ENCODE results near the gene DCBLD1. TPM values are rescaled to one million over a fixed set of nuclear protein-coding genes. Genes with fewer than 3 reads are reported as not detected.

DCBLD1 gene
- total RNA-seq, 4 donors from 2014 or later, result 19.8 to 35.0 (median 27.8) TPM

GRCh38 chr6:117585647-117586046 is 103.2 kb downstream of the DCBLD1 start:
- TF ChIP-seq CTCF (IDR thresholded peaks at IDR 0.05), result no peak
- TF ChIP-seq POLR2A (IDR thresholded peaks at IDR 0.05), result no peak
- Histone ChIP-seq H3K27me3 (no peaks in the 10 kb centered on the region), H3K27ac (no peak overlapping the region), H3K4me3 (no peak overlapping the region), H3K9me3 (no peaks in the 10 kb centered on the region), H3K4me1 (peaks cover 0 to 2% (median 0%) of the 10 kb centered on the region in 4 donors), H3K36me3 (peaks cover 0 to 15% (median 0%) of the 10 kb centered on the region in 3 donors)
- no peak for DNase-seq

- no peak for TF ChIP-seq POLR2A (IDR thresholded peaks at IDR 0.05)
- TF ChIP-seq CTCF (IDR thresholded peaks at IDR 0.05), result no peak
- Histone ChIP-seq H3K4me3 (no peak overlapping the region), H3K27ac (no peak overlapping the region)
Observed at GRCh38 chr6:117590447-117590846, 108.0 kb downstream of the DCBLD1 start.

DNA sequence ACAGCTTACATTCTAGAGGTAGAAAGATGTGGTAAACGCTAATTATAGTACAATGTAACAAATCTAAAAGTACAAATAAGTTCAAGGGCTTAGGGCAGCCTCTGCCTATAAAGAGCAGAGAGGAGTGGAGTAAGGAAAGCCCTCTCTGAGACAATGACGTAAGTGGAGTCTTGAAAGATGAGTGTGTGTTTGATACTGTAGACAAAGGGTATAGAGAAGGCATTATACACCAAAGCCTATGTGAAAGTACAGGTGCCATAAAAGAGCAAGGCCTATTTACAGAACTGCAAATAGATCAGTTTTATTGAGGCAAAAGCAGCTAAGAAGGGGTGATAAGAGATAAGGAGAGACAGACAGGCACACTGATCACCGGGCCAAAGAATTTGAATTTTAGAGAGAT is 108.9 kb downstream of the DCBLD1 start:
- TF ChIP-seq CTCF (IDR thresholded peaks at IDR 0.05), result no peak
- TF ChIP-seq POLR2A (IDR thresholded peaks at IDR 0.05), result no peak
- no peaks in the 10 kb centered on the region for H3K27me3 ChIP-seq
- H3K27ac ChIP-seq, result no peak overlapping the region
- no peaks in the 10 kb centered on the region for H3K9me3 ChIP-seq
- no peak for DNase-seq
- peaks cover 0 to 4% (median 0%) of the 10 kb centered on the region in 4 donors for H3K4me1 ChIP-seq
- no peak overlapping the region for H3K4me3 ChIP-seq
- peaks cover 0 to 15% (median 0%) of the 10 kb centered on the region in 3 donors for H3K36me3 ChIP-seq

More at GRCh38 chr6:117590447-117590846, 108.0 kb downstream of the DCBLD1 start:
- H3K4me1 ChIP-seq, result peaks cover 0 to 4% (median 0%) of the 10 kb centered on the region in 4 donors
- H3K36me3 ChIP-seq, result peaks cover 0 to 15% (median 0%) of the 10 kb centered on the region in 3 donors
- DNase-seq, result no peak
- no peaks in the 10 kb centered on the region for H3K9me3 ChIP-seq
- H3K27me3 ChIP-seq, result no peaks in the 10 kb centered on the region

DNA sequence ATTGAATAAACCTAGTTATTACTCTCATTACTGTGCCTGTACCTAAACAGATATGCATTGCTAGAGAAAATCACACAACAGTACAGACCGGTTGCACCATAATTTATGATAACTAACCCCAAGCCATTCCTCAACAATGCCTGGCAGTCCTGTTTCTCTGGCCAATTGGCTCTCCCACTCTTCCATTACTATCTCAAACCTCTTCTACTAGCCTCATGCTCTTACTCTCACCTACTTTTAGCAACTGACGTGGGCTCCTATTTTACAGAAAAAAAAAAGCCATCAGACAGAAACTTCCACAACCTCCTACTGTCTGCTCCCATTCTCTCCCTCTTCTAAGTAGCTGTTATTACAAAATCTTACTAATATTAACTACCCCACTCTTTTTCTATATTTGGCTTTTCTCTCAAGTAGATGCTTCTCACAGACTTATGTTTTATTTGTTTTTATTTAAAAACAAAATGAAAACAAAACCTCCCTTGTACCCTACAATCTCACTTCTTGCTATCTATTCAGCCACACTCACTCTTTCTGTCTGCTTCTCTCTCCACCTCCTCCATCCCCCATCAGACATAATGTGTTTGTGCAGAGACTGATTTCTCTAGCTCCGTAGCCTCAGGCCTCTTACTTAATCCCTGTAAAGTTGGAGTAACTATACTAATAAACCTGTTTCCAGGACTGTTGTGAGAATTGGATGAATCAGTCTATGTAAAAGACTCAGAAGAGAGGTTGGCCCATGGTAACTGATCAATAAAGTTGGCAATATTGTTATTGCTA is 110.7 kb downstream of the DCBLD1 start:
- no peak for DNase-seq
- peaks cover 0 to 24% (median 0%) of the 10 kb centered on the region in 3 donors for H3K36me3 ChIP-seq
- H3K4me3 ChIP-seq, result no peak overlapping the region
- H3K27ac ChIP-seq, result no peak overlapping the region
- H3K9me3 ChIP-seq, result no peaks in the 10 kb centered on the region
- H3K4me1 ChIP-seq, result peaks cover 0 to 4% (median 0%) of the 10 kb centered on the region in 4 donors
- TF ChIP-seq CTCF (IDR thresholded peaks at IDR 0.05) (no peak), POLR2A (IDR thresholded peaks at IDR 0.05) (no peak)
- H3K27me3 ChIP-seq, result no peaks in the 10 kb centered on the region

DNA sequence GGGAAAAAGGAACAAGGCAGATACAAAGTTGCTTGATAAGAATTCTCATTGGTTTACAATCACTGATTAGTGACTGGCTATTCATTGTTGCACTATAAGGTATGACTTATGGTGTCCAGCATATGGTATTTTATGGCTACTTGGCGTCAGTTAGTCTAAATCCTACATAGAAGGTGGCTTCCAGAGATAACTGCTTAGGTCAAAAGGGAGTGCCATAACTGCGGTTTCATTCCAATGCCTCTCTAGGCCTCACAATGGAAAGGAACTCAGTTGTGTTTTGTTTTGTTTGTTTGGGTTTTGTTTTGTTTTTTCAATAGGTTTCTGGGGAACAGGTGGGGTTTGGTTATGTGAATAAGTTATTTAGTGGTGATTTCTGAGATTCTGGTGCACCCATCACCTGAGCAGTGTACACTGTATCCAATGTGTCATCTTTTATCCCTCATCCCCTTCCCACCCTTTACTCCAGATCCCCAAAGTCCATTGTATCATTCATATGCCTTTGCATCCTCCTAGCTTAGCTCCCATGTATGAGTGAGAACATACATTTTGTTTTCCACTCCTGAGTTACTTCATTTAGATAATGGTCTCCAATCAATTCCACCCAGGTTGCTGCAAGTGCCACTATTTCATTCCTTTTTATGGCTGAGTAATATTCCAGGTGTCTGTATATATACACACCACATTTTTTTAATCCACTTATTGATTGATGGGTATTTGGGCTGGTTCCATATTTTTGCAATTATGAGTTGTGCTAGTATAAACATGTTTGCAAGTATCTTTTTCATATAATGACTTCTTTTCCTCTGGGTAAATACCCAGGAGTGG is 112.8 kb downstream of the DCBLD1 start:
- H3K9me3 ChIP-seq, result no peaks in the 10 kb centered on the region
- H3K36me3 ChIP-seq, result peaks cover 0 to 15% (median 0%) of the 10 kb centered on the region in 3 donors
- peaks cover 0 to 15% (median 4%) of the 10 kb centered on the region in 4 donors for H3K4me1 ChIP-seq
- no peak overlapping the region for H3K4me3 ChIP-seq
- DNase-seq, result no peak
- no peaks in the 10 kb centered on the region for H3K27me3 ChIP-seq
- no peak for TF ChIP-seq CTCF (IDR thresholded peaks at IDR 0.05)
- no peak overlapping the region for H3K27ac ChIP-seq

Data from Peyer's patch (tissue), 4 donors.